ENCODE results near the gene MAGEH1.

GRCh38 chrX:55487143-55487542 lies 35.2 kb downstream of the MAGEH1 start:
- TF ChIP-seq CTCF (conservative IDR thresholded peaks at IDR 0.05; ENCODE audit: low read depth, low read length) = no peak
- TF ChIP-seq EZH2 (IDR thresholded peaks at IDR 0.05; ENCODE audit: borderline replicate concordance, low read depth, low read length, poor library complexity, severe bottlenecking) = no peak
